WTC11 (cell line): ENCODE results near the gene KSR2.

Source experiments
- CREB1 ChIP-seq: sonication (generic); formaldehyde crosslinking; IDR thresholded peaks from 2 replicates; pipeline ENCODE4 v1.8.0; 2023; ENCODE audit warnings: mild to moderate bottlenecking, missing genetic modification reagents
- ELF4 ChIP-seq: sonication (generic); formaldehyde crosslinking; IDR thresholded peaks from 2 replicates; pipeline ENCODE4 v1.8.1; 2022; ENCODE audit warnings: low read depth, mild to moderate bottlenecking, moderate library complexity, missing genetic modification reagents
- NFYB ChIP-seq: sonication (generic); formaldehyde crosslinking; conservative IDR thresholded peaks from 2 replicates; pipeline ENCODE4 v1.8.0; 2022; ENCODE audit warnings: low read depth, missing genetic modification reagents
- TF ChIP-seq, protein P1 (sequence below): fragments of 200-600 bp; IDR thresholded peaks from 2 replicates; pipeline ENCODE4 v1.8.0; 2022; ENCODE audit warnings: antibody characterized with exemption
- TF ChIP-seq, protein P2 (sequence below): fragments of 250-450 bp; sonication (Bioruptor Pico); IDR thresholded peaks from 2 replicates; pipeline ENCODE4 v1.9.0; 2021; ENCODE audit warnings: moderate library complexity, mild to moderate bottlenecking, inconsistent platforms, borderline replicate concordance
- TF ChIP-seq, protein P3 (sequence below): sonication (generic); formaldehyde crosslinking; conservative IDR thresholded peaks from 2 replicates; pipeline ENCODE4 v1.8.1; 2022; ENCODE audit warnings: mild to moderate bottlenecking, missing genetic modification reagents

DNA sequence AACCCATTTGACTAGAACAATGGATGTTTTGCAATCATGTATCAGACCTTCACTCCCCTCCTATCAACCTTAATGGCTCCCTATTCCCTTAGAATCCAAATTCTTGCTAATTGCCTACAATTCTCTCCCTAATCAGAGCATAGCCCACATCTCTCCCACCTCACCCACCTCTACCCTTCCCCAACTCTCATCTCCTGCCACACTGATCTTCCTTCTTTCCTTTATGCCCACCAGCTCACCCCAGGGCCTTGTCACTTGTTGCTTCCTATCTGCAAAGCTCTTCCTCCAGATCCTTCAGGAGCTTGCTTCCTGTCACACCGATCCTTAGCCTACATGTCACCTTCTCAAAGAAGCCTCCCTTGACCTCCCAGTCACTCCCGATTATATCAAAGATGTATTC, 177.8 kb downstream of the KSR2 start:
- TF ChIP-seq NFYB (CRISPR knock-in tag) (no peak), ELF4 (CRISPR knock-in tag) (no peak), CREB1 (CRISPR knock-in tag) (no peak)
- TF ChIP-seq, protein P1, sequence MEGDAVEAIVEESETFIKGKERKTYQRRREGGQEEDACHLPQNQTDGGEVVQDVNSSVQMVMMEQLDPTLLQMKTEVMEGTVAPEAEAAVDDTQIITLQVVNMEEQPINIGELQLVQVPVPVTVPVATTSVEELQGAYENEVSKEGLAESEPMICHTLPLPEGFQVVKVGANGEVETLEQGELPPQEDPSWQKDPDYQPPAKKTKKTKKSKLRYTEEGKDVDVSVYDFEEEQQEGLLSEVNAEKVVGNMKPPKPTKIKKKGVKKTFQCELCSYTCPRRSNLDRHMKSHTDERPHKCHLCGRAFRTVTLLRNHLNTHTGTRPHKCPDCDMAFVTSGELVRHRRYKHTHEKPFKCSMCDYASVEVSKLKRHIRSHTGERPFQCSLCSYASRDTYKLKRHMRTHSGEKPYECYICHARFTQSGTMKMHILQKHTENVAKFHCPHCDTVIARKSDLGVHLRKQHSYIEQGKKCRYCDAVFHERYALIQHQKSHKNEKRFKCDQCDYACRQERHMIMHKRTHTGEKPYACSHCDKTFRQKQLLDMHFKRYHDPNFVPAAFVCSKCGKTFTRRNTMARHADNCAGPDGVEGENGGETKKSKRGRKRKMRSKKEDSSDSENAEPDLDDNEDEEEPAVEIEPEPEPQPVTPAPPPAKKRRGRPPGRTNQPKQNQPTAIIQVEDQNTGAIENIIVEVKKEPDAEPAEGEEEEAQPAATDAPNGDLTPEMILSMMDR = no peak
- TF ChIP-seq, protein P2, sequence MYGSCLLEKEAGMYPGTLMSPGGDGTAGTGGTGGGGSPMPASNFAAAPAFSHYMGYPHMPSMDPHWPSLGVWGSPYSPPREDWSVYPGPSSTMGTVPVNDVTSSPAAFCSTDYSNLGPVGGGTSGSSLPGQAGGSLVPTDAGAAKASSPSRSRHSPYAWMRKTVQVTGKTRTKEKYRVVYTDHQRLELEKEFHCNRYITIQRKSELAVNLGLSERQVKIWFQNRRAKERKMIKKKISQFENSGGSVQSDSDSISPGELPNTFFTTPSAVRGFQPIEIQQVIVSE (CRISPR knock-in tag) = no peak
- TF ChIP-seq, protein P3, sequence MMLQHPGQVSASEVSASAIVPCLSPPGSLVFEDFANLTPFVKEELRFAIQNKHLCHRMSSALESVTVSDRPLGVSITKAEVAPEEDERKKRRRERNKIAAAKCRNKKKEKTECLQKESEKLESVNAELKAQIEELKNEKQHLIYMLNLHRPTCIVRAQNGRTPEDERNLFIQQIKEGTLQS (CRISPR knock-in tag) = no peak
